NOMO-1 (cell line): ENCODE results near the gene HBZ.
"Not testable (repeated sequence)": the region's sequence is repeated elsewhere in the genome, so short reads cannot be mapped to it uniquely, and the experiment has no call there.

Experiments
- DNase-seq, 2 experiments: peaks; one replicate each; lab custom pipeline; 2025; ENCODE audit not compliant: unreplicated experiment in 2 of 2; lab: John Stamatoyannopoulos, UW

HBZ gene

DNA sequence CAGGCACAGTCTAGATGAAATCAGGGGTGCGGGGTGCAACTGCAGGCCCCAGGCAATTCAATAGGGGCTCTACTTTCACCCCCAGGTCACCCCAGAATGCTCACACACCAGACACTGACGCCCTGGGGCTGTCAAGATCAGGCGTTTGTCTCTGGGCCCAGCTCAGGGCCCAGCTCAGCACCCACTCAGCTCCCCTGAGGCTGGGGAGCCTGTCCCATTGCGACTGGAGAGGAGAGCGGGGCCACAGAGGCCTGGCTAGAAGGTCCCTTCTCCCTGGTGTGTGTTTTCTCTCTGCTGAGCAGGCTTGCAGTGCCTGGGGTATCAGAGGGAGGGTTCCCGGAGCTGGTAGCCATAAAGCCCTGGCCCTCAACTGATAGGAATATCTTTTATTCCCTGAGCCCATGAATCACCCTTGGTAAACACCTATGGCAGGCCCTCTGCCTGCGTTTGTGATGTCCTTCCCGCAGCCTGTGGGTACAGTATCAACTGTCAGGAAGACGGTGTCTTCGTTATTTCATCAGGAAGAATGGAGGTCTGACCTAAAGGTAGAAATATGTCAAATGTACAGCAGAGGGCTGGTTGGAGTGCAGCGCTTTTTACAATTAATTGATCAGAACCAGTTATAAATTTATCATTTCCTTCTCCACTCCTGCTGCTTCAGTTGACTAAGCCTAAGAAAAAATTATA lies 25.7 kb downstream of the HBZ start:
- DNase-seq = no peak

DNA sequence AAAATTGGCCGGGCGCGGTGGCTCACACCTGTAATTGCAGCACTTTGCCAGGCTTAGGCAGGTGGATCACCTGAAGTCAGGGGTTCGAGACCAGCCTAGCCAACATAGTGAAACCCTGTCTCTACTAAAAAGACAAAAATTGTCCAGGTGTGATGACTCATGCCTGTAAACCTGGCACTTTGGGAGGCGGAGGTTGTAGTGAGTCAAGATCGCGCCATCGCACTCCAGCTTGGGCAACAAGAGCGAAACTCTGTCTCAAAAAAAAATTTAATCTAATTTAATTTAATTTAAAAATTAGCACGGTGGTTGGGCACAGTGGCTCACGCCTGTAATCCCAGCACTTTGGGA lies 26.2 kb downstream of the HBZ start:
- no peak for DNase-seq

DNA sequence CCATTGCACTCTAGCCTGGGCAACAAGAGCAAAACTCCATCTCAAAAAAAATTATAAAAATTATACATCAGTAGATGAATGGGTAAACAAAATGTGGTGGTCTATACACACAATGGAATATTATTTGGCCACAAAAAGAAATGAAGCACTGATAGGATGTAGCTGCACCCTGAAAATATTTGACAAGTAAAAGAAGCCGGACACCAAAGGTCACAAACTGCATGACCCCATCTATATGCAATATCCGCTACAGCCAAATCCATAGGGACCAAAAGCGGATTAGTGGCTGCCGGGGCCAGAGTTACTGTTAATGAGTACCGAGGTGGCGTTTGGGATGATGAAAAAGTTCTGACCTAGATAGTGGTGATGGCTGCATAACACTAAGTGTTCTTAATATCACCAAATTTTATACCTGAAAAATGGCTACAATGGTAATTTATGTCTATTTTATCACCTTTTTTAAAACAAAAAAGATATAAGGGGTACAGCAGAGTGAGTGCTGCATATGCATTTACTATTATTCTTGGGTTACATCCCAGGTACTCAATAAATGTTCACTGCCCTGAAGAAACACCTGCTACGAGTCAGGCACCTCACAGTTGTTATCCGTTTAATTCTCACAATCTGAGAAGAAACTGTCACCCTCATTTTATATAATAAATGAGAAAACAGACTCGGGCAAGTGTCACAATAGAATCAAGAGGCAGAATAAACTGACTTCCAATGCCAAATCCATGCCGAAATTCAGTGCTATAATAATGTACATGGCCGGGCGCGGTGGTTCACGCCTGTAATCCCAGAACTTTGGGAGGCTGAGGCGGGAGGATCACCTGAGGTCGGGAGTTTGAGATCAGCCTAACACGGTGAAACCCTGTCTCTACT lies 27.0 kb downstream of the HBZ start:
- DNase-seq = no peak

DNA sequence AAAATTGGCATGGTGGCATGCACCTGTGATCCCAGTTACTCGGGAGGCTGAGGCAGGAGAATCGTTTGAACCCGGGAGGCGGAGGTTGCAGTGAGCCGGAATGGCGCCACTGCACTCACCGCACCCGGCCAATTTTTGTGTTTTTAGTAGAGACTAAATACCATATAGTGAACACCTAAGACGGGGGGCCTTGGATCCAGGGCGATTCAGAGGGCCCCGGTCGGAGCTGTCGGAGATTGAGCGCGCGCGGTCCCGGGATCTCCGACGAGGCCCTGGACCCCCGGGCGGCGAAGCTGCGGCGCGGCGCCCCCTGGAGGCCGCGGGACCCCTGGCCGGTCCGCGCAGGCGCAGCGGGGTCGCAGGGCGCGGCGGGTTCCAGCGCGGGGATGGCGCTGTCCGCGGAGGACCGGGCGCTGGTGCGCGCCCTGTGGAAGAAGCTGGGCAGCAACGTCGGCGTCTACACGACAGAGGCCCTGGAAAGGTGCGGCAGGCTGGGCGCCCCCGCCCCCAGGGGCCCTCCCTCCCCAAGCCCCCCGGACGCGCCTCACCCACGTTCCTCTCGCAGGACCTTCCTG lies 27.7 kb downstream of the HBZ start, which contains the start of gene HBQ1:
Gene HBQ1 (plus strand): TSS at position 359 of the 575 bp plus-strand sequence. CDS start 28 bp downstream, at position 387.
- no peak for DNase-seq

DNA sequence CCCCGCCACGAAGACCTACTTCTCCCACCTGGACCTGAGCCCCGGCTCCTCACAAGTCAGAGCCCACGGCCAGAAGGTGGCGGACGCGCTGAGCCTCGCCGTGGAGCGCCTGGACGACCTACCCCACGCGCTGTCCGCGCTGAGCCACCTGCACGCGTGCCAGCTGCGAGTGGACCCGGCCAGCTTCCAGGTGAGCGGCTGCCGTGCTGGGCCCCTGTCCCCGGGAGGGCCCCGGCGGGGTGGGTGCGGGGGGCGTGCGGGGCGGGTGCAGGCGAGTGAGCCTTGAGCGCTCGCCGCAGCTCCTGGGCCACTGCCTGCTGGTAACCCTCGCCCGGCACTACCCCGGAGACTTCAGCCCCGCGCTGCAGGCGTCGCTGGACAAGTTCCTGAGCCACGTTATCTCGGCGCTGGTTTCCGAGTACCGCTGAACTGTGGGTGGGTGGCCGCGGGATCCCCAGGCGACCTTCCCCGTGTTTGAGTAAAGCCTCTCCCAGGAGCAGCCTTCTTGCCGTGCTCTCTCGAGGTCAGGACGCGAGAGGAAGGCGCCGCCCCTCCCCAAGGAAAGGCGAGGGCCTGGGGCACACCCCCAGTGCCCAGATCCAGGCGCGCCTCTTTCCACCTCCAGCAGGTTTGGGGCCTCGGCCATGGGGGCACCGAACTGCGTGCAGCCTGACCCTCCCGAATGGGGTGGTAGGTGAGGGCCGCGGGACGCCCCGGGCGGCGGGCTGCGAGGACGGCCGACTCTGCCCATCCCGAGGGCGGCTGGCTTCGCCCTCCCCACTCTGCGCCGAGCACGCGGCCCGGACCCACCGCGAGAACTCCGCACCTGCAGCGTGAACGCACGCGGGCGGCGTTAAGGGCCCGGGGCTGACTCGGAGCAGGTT lies 28.5 kb downstream of the HBZ start:
- peak; percentile 65 to 72 for DNase-seq

DNA sequence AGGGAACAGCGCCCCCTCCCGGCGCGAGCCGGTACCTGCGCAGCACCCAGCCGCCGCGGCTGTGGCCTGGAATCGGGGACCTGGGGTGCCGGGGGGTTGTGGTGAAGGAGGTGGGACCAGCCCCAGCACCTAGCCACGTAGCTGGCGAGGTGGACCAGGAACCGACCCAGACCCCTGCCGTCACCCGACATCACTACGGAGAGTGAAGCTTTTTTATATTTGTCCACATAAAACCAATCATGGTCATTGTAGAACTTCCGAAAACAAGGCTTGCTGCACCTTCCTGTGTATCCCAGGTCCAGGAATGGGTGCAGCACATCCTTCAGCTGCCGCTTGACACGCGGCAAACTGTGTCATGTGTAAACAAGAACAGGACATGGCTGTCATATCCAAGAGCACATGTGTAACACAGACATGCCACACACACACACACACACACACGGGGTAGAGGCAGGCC lies 29.1 kb downstream of the HBZ start:
- no peak for DNase-seq

DNA sequence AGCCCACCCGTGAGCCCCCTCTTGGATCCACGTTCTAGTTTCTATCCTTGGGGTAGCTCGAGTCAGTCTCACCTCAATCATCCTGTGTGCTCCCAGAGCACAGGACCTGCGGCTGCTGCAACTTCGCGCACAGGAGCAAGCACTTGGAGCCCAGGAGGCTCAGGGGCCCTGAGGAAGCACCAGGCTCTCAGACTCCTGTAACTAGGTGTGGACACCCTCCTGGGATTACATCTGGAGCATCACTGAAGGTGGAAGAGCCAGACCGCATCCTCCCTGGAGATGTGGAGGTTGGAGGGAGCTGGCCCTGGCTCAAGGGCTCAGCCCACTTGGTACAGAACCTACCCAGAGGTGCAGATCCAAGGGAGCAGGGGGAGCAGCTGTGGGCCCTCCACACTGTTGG lies 30.6 kb downstream of the HBZ start:
- DNase-seq = no peak

DNA sequence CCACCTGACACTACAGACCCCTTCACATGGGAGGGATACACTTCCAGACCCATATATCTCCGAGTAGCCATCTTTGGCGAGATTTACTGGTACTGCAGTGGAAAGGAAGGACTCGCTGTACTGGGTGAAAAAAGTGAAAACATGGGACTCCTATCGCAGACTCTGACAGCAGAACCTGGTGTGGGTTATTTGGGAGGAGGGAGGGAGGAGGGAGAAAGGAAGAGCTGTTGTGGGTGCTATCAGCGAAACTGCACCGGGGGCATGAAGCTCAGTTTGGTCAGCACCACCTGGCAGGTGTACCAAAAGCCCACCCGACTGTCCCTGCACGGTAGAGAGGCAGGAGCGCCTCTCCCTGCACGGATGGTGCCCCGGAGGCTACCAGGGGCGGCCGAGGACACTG lies 32.8 kb downstream of the HBZ start:
- DNase-seq = no peak

DNA sequence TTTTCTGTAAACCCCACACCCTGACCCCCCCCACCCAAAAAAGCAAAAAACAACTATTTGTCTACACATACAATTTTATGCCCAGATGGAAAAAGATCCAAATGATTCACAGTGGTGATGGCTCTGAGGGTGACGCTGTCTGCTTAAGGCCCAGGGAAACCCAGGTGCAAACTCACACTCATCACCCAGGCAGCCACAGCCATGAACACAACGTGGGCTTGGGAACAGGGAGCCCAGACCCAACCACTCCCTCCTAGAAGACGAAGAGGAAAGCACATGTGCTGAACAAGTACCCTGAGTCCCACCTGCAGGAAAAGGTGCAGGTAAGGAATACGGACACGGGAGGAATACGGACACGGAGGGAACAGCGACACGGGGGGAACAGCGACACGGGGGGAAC lies 33.2 kb downstream of the HBZ start:
- DNase-seq = no peak

DNA sequence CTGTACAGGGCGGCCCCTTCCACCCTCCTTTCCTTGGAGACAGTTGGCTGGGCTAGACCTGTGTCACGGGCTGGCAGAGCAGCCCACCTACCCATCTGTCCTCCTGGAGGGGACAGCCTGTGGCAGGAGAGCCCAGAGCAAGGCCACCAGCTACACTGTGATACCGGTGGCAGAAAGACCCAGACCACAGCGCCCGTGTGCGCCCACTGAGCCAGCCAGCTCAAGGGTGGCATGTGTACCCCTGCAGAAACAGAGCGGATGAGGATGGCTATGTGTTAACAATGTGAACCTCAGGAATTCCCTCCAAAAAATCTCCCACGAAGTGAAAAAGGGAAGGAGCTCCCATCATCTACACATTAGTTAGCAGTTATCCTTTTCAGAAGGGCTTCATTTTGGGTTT lies 34.9 kb downstream of the HBZ start:
- DNase-seq = no peak

DNA sequence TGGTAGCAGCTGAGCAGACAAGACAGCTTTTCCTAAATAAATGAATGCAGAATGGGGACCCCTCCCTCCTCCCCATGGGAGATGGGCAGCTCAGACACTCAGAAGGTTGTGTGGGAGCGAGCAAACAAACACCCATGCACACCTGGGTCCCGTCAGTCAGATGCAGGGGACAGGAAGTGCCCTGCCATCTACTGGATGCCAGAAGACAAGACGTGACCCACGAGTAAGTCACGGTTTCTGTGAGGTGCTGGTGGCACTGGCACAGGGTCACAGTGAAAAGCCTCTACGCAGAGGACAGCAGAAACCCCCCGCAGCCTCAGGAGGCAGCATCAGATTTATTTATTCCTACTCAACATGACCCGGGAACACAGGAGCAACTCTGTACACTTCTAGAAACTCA lies 36.2 kb downstream of the HBZ start:
- DNase-seq = no peak

DNA sequence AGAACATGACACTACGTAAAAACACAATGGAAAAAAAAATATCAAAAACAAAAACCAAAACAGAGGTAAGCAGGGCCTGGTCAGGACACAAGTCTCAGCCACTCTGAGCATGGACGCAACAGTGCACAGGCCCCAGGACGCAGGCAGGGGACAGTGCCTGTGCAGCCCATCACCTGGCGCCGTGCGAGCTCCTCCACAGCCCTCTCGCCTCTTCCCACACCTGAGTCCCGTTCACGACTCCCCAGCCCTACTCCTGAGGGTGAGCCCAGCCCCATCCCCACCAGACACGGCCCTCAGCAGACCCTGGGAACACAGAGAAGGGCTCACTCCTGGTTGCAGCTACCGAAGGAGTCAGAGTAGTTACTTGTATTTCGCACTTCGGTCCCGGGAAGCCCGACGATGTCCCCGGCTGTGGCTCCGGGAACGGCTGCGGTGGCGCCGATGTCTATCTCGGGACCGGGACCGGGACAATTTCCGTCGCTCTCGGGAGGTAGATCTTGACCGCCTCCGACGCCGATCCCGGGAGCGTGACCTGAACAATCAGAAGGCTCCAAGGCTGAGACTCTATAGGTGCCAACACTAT lies 37.3 kb downstream of the HBZ start:
- DNase-seq = no peak

DNA sequence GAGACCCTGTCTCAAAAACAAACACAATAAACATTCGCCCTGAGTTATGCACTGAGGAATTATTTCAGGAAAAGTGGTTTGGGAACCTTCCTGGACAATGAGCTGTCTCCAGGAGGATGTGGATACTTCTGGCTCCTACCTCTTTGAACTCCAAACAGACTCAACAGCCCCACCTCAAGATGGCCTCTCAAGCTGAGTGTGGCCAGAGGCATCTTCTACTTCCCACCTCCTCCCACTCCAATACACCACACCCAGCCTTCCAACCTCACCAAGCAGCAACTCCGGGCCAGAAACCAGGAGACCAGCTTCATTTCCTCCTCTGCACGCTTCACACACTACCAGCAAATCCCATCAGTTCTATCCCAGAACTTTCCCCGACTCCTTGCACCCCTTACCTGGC lies 39.4 kb downstream of the HBZ start:
- DNase-seq = no peak

DNA sequence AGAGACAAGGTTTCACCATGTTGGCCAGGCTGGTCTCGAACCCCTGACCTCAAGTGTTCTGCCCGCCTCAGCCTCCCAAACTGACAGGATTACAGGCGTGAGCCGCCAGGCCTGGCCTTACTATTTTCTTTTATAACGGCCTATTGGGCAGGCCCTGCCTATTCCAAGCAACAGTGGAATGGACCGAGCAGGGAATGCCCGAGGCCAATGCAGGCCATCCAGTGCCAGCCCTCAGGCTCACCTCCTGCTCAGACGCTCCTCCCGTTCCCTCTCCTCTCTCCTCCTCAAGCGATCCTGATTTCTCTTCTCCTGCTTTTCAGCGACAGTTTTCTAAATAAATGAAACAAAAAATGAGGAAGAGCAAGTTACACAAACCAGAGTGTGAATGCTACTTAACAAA lies 40.2 kb downstream of the HBZ start:
- DNase-seq = no peak

DNA sequence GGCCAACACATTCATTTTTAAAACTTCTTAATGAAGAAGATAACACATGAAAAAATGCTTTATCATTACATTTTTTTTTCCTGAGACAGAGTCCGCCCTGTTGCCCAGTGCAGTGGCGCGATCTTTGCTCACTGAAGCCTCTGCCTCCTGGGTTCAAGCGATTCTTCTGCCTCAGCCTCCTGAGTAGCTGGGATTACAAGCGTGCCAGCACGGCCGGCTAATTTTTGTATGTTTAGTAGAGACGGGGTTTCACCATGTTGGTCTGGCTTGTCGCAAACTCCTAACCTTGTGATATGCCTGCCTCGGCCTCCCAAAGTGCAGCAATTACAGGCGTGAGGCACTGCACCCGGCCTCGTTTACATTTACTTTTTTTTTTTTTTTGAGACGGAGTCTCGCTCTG lies 41.0 kb downstream of the HBZ start:
- DNase-seq = no peak

DNA sequence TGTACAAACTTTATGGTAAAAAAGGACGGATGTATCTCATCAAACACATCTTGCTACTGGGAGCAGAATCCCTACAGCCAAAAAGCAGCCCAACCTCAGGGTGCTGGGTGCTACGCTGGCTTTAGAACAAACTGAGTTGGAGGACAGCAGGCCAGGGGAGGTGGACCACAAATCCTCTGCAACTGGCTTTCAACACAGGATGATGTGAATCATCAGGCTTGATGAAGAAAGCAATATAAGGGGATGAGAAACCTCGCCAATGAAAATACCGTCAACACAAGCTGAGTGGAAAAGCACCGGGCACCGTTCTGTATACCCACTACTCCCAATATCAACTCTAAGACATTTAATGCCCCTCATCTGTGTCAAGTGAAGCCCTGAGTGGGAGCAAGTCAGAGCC lies 42.1 kb downstream of the HBZ start:
- no peak for DNase-seq

DNA sequence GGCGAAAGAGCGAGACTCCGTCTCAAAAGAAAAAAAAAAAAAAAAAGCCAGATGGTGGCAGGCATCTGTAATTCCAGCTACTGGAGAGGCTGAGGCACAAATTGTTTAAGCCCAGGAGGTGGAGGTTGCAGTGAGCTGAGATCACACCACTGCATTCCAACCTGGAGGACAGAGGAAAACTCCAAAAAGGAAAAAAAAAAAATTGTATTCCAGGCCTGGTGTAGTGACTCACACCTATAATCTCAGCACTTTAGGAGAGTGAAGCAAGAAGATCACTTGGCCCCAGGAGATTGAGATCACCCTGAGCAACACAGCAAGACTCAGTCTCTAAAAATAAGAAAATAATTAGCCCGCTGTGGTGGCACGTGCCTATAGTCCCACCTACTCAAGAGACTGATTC lies 47.9 kb downstream of the HBZ start:
- DNase-seq = no peak

DNA sequence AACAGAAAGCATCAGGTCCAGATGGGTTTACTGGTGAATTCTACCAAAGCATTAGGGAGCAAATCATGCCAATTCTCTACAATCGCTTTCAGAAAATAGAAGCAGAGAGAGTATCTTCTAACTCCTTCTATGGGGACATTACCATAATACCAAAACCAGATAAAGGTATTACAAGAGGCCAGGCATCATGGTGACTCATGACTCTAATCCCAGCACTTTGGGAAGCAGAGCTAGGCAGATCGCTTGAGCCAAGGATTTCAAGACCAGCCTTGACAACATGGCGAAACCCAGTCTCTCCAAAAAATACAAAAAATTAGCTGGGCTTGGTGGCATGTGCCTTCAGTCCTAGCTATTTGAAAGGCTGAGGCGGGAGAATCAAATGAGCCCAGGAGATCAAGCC lies 50.8 kb downstream of the HBZ start:
- DNase-seq = no peak

DNA sequence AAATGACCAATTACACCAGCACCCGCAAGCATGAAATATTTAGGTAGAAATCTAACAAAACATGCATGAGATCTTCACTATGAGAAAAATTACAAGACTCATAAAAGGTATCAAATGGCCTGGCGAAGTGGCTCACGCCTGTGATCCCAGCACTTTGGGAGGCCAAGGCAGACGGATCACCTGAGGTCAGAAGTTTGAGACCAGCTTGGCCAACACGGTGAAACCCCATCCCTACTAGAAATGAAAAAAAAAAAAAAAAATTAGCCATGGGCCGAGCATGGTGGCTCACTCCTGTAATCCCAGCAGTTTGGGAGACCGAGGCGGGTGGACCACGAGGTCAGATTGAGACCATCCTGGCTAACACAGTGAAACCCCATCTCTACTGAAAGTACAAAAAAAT lies 51.6 kb downstream of the HBZ start:
- not testable (repeated sequence) for DNase-seq
